SK-N-SH treated with all-trans-retinoic acid at 6 μM for 48 hours (cell line): ENCODE data around the gene LHFPL5.

ENCODE experiments used
- ARNTL ChIP-seq: fragments of 450-650 bp; formaldehyde crosslinking; IDR thresholded peaks from 2 replicates; pipeline ENCODE4 v1.5.0; 2020; ENCODE audit warnings: low read depth, mild to moderate bottlenecking, moderate library complexity, borderline replicate concordance
- ESRRG ChIP-seq: fragments of 250-450 bp; sonication (Bioruptor Pico); IDR thresholded peaks from 2 replicates; pipeline ENCODE4 v1.6.1; 2021; ENCODE audit warnings: mild to moderate bottlenecking
- GLIS3 ChIP-seq: fragments of 250-450 bp; sonication (Bioruptor Pico); IDR thresholded peaks from 2 replicates; pipeline ENCODE4 v1.5.0; 2020; ENCODE audit warnings: mild to moderate bottlenecking, moderate library complexity
- PPARA ChIP-seq: fragments of 250-450 bp; sonication (Bioruptor Pico); IDR thresholded peaks from 2 replicates; pipeline ENCODE4 v1.5.0; 2020; ENCODE audit warnings: mild to moderate bottlenecking, borderline replicate concordance
- RARB ChIP-seq: fragments of 250-450 bp; sonication (Bioruptor Pico); IDR thresholded peaks from 2 replicates; pipeline ENCODE4 v1.8.0; 2021; ENCODE audit warnings: mild to moderate bottlenecking, moderate library complexity
- ZFP3 ChIP-seq: fragments of 250-450 bp; sonication (Bioruptor Pico); IDR thresholded peaks from 2 replicates; pipeline ENCODE4 v1.5.0; 2020; ENCODE audit warnings: mild to moderate bottlenecking, moderate library complexity
- ZFP30 ChIP-seq: fragments of 450-650 bp; formaldehyde crosslinking; IDR thresholded peaks from 2 replicates; pipeline ENCODE4 v1.5.0; 2022; ENCODE audit warnings: mild to moderate bottlenecking, moderate library complexity
- ZNF70 ChIP-seq: fragments of 450-650 bp; formaldehyde crosslinking; IDR thresholded peaks from 2 replicates; pipeline ENCODE4 v1.5.0; 2020; ENCODE audit warnings: mild to moderate bottlenecking, moderate library complexity
- ZNF8 ChIP-seq: fragments of 450-650 bp; formaldehyde crosslinking; IDR thresholded peaks from 2 replicates; pipeline ENCODE4 v1.5.0; 2020; ENCODE audit warnings: mild to moderate bottlenecking, moderate library complexity
- TF ChIP-seq, protein P1 (sequence below): fragments of 250-450 bp; sonication (Bioruptor Pico); IDR thresholded peaks from 2 replicates; pipeline ENCODE4 v1.5.0; 2020; ENCODE audit warnings: mild to moderate bottlenecking, moderate library complexity
- TF ChIP-seq, protein P2 (sequence below): fragments of 250-450 bp; sonication (Bioruptor Pico); IDR thresholded peaks from 2 replicates; pipeline ENCODE4 v1.8.0; 2020; ENCODE audit warnings: mild to moderate bottlenecking, moderate library complexity, borderline replicate concordance

DNA sequence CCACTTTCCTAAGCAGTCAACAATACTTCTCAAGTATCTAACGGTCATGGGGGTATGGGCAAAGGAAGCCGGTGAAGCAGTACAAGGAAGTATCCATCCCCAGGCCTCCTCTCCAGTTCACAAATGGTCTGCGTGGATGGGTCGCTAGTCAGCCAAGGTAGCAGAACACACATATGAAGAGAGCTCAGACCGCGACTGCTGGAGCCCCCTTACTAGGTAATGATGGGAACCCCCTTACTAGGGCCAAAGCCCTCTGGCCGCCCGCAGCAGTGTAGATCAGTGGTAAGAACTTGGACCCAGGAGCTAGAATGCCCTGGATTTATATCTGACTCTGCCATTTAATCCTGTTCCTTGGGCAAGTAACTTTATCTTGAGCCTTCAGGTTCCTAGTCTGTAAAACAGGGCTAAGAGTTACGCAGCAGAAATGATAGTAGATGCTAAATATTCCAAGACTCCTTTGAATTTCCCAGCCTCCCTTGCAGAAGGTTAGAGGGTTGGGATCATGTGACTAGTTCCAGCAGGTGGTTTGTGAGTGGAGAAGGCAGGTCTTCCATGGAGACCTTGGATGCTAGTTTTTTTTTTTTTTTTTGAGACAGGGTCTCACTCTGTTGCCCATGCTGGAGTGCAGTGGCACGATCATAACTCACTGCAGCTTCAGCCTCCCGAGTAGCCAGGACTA lies 30.9 kb upstream of the LHFPL5 start:
- TF ChIP-seq ARNTL (CRISPR knock-in tag), result no peak
- TF ChIP-seq, protein P1, sequence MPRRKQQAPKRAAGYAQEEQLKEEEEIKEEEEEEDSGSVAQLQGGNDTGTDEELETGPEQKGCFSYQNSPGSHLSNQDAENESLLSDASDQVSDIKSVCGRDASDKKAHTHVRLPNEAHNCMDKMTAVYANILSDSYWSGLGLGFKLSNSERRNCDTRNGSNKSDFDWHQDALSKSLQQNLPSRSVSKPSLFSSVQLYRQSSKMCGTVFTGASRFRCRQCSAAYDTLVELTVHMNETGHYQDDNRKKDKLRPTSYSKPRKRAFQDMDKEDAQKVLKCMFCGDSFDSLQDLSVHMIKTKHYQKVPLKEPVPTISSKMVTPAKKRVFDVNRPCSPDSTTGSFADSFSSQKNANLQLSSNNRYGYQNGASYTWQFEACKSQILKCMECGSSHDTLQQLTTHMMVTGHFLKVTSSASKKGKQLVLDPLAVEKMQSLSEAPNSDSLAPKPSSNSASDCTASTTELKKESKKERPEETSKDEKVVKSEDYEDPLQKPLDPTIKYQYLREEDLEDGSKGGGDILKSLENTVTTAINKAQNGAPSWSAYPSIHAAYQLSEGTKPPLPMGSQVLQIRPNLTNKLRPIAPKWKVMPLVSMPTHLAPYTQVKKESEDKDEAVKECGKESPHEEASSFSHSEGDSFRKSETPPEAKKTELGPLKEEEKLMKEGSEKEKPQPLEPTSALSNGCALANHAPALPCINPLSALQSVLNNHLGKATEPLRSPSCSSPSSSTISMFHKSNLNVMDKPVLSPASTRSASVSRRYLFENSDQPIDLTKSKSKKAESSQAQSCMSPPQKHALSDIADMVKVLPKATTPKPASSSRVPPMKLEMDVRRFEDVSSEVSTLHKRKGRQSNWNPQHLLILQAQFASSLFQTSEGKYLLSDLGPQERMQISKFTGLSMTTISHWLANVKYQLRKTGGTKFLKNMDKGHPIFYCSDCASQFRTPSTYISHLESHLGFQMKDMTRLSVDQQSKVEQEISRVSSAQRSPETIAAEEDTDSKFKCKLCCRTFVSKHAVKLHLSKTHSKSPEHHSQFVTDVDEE (CRISPR knock-in tag), result no peak
- TF ChIP-seq, protein P2, sequence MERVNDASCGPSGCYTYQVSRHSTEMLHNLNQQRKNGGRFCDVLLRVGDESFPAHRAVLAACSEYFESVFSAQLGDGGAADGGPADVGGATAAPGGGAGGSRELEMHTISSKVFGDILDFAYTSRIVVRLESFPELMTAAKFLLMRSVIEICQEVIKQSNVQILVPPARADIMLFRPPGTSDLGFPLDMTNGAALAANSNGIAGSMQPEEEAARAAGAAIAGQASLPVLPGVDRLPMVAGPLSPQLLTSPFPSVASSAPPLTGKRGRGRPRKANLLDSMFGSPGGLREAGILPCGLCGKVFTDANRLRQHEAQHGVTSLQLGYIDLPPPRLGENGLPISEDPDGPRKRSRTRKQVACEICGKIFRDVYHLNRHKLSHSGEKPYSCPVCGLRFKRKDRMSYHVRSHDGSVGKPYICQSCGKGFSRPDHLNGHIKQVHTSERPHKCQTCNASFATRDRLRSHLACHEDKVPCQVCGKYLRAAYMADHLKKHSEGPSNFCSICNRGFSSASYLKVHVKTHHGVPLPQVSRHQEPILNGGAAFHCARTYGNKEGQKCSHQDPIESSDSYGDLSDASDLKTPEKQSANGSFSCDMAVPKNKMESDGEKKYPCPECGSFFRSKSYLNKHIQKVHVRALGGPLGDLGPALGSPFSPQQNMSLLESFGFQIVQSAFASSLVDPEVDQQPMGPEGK (CRISPR knock-in tag), result no peak
- TF ChIP-seq GLIS3 (CRISPR knock-in tag), result no peak
- no peak for TF ChIP-seq ZFP30 (CRISPR knock-in tag)
- no peak for TF ChIP-seq PPARA (CRISPR knock-in tag)
- no peak for TF ChIP-seq ZFP3 (CRISPR knock-in tag)
- no peak for TF ChIP-seq ZNF70 (CRISPR knock-in tag)
- TF ChIP-seq ESRRG (CRISPR knock-in tag), result no peak
- TF ChIP-seq RARB, result no peak
- TF ChIP-seq ZNF8 (CRISPR knock-in tag), result no peak
